Progenitor cell of endocrine pancreas (in vitro differentiated cells): ENCODE data around the gene PGAP1. TPM values are rescaled to one million over a fixed set of nuclear protein-coding genes. Genes with fewer than 3 reads are reported as not detected.

Experiments
- DNase-seq: peaks from one replicate; pipeline ENCODE4 v3.0.0; 2021; ENCODE audit warnings: low spot score; ENCODE audit not compliant: unreplicated experiment
- H3K27ac Mint-ChIP-seq: 2 replicates; pipeline ENCODE4 v1.8.0; 2021; ENCODE audit warnings: mild to moderate bottlenecking, moderate library complexity, mixed read lengths
- H3K27me3 Mint-ChIP-seq: 2 replicates; pipeline ENCODE4 v1.8.0; 2021; ENCODE audit warnings: mixed read lengths
- H3K36me3 Mint-ChIP-seq: 2 replicates; pipeline ENCODE4 v1.8.0; 2022; ENCODE audit warnings: mixed read lengths; ENCODE audit not compliant: insufficient read depth
- H3K4me1 Mint-ChIP-seq: 2 replicates; pipeline ENCODE4 v1.8.0; 2021; ENCODE audit warnings: low read depth, mixed read lengths
- H3K4me3 Mint-ChIP-seq: 2 replicates; pipeline ENCODE4 v1.8.0; 2021; ENCODE audit warnings: low read depth, mild to moderate bottlenecking, moderate library complexity, mixed read lengths
- H3K9me3 Mint-ChIP-seq: 2 replicates; pipeline ENCODE4 v1.8.0; 2021; ENCODE audit warnings: low read depth, mixed read lengths
- total RNA-seq: library from RNA; stranded (reverse); gene quantifications from 2 replicates; pipeline ENCODE4 v1.2.1, GENCODE V29; 2021
- TF ChIP-seq, protein P1 (sequence below): fragments of 200-600 bp; sonication (generic); IDR thresholded peaks from one replicate; pipeline ENCODE4 v1.5.0; 2021; ENCODE audit warnings: antibody characterized with exemption, mild to moderate bottlenecking; ENCODE audit not compliant: unreplicated experiment

Gene PGAP1
- total RNA-seq, 1 donor from 2014 or later, result 54.8 TPM

DNA sequence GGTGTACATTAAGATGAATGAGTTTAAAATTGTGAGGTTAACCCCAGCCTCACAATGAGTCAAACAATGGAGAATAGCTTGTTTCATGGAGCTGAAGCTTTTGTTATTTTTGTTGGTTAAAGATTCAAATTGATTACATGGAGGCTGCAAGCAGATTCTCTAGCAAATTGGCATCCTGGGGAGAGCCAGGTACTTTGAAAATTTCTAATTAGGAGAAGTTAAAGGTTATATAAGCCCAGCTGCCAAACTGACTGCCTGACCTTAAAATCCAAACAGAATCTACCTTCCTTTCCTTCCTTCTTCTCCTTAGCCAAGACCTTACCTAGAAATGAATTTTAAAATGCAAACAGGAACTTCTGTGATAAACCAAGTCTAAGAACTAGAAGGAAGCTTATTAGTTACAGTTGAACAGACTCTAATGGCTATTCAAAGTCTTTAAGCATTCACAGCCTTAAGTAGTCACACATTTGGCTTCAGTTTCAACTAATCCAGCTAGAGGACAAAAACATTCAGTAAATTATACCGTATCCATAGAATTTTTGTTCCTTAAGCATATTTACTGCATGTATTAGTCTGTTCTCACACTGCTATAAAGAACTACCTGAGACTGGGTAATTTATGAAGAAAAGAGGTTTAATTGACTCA, 31.5 kb upstream of the PGAP1 start:
- DNase-seq, result no peak
- Mint-ChIP-seq H3K4me3 (no peak overlapping the region), H3K27ac (peak overlapping the region; percentile 65), H3K36me3 (peaks cover 1% of the 10 kb centered on the region), H3K9me3 (peaks cover 11% of the 10 kb centered on the region), H3K27me3 (no peaks in the 10 kb centered on the region), H3K4me1 (peaks cover 44% of the 10 kb centered on the region)
- TF ChIP-seq, protein P1, sequence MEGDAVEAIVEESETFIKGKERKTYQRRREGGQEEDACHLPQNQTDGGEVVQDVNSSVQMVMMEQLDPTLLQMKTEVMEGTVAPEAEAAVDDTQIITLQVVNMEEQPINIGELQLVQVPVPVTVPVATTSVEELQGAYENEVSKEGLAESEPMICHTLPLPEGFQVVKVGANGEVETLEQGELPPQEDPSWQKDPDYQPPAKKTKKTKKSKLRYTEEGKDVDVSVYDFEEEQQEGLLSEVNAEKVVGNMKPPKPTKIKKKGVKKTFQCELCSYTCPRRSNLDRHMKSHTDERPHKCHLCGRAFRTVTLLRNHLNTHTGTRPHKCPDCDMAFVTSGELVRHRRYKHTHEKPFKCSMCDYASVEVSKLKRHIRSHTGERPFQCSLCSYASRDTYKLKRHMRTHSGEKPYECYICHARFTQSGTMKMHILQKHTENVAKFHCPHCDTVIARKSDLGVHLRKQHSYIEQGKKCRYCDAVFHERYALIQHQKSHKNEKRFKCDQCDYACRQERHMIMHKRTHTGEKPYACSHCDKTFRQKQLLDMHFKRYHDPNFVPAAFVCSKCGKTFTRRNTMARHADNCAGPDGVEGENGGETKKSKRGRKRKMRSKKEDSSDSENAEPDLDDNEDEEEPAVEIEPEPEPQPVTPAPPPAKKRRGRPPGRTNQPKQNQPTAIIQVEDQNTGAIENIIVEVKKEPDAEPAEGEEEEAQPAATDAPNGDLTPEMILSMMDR, result no peak

DNA sequence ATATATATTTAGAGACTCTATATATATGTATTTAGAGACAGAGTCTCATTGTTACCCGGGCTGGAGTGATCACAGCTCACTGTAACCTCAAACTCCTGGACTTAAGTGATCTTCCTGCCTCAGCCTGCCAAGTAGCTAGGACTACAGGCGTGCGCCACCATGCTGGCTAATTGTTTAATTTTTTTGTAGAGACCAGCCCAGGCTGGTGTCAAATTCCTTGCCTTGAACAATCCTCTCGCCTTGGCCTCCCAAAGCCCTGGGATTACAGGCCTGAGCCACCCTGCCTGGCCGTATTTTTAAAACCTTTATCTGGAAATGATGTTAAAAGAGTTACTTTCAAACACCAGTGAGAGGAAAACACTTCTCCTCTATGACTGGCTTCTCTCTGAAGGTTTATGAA, 30.9 kb upstream of the PGAP1 start:
- peaks cover 1% of the 10 kb centered on the region for H3K36me3 Mint-ChIP-seq
- no peaks in the 10 kb centered on the region for H3K27me3 Mint-ChIP-seq
- H3K4me1 Mint-ChIP-seq, result peaks cover 44% of the 10 kb centered on the region
- H3K4me3 Mint-ChIP-seq, result no peak overlapping the region
- H3K27ac Mint-ChIP-seq, result peak overlapping the region; percentile 65
- DNase-seq, result no peak
- peaks cover 11% of the 10 kb centered on the region for H3K9me3 Mint-ChIP-seq
- TF ChIP-seq, protein P1, result no peak

GRCh38 chr2:196956069-196956468, 29.6 kb upstream of the PGAP1 start:
- no peaks in the 10 kb centered on the region for H3K27me3 Mint-ChIP-seq
- H3K27ac Mint-ChIP-seq, result peak overlapping the region; percentile 89
- no peak overlapping the region for H3K4me3 Mint-ChIP-seq
- TF ChIP-seq, protein P1, result no peak
- no peak for DNase-seq
- H3K9me3 Mint-ChIP-seq, result peaks cover 4% of the 10 kb centered on the region
- H3K36me3 Mint-ChIP-seq, result peaks cover 1% of the 10 kb centered on the region
- peaks cover 44% of the 10 kb centered on the region for H3K4me1 Mint-ChIP-seq

DNA sequence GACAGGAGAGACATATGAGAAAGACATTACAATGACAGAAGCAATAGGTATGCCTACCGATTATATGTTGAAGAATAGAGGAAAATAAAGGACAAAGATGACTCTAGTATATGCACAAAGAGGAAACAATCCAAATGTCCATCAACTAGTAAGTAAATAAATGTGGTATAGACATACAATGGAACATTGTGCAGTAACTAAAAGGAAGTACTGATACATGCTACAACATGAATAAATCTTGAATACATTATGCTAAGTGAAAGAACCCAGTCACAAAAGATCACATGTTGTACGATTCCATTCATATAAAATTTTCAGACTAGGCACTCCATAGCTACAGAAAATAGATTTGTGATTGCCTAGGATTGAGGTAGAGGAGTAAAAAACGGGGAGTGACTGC, 28.5 kb upstream of the PGAP1 start:
- H3K4me3 Mint-ChIP-seq, result peak overlapping the region; percentile 25
- H3K4me1 Mint-ChIP-seq, result peaks cover 42% of the 10 kb centered on the region
- peak overlapping the region; percentile 92 for H3K27ac Mint-ChIP-seq
- TF ChIP-seq, protein P1, result no peak
- no peak for DNase-seq
- H3K36me3 Mint-ChIP-seq, result peaks cover 1% of the 10 kb centered on the region
- H3K9me3 Mint-ChIP-seq, result peaks cover 4% of the 10 kb centered on the region
- H3K27me3 Mint-ChIP-seq, result no peaks in the 10 kb centered on the region

- peak overlapping the region; percentile 25 for H3K4me3 Mint-ChIP-seq
- peaks cover 37% of the 10 kb centered on the region for H3K4me1 Mint-ChIP-seq
- H3K9me3 Mint-ChIP-seq, result peaks cover 4% of the 10 kb centered on the region
- peaks cover 1% of the 10 kb centered on the region for H3K36me3 Mint-ChIP-seq
- H3K27ac Mint-ChIP-seq, result peak overlapping the region; percentile 92
- TF ChIP-seq, protein P1, result no peak
- H3K27me3 Mint-ChIP-seq, result no peaks in the 10 kb centered on the region
- no peak for DNase-seq
Observed at GRCh38 chr2:196954001-196954400, 27.5 kb upstream of the PGAP1 start.
